ENCODE measurements around the gene HAL. TPM values are rescaled to one million over a fixed set of nuclear protein-coding genes. Genes with fewer than 3 reads are reported as not detected.
A peak's percentile ranks its signal among the peaks of the same experiment; 100 is the strongest.

HAL gene
- total and polyA plus RNA-seq, 2 of the 13 experiments (the other 11 are each of a cell fraction or from before 2014, with no cell fraction given): 0.89 to 37.8 TPM

DNA sequence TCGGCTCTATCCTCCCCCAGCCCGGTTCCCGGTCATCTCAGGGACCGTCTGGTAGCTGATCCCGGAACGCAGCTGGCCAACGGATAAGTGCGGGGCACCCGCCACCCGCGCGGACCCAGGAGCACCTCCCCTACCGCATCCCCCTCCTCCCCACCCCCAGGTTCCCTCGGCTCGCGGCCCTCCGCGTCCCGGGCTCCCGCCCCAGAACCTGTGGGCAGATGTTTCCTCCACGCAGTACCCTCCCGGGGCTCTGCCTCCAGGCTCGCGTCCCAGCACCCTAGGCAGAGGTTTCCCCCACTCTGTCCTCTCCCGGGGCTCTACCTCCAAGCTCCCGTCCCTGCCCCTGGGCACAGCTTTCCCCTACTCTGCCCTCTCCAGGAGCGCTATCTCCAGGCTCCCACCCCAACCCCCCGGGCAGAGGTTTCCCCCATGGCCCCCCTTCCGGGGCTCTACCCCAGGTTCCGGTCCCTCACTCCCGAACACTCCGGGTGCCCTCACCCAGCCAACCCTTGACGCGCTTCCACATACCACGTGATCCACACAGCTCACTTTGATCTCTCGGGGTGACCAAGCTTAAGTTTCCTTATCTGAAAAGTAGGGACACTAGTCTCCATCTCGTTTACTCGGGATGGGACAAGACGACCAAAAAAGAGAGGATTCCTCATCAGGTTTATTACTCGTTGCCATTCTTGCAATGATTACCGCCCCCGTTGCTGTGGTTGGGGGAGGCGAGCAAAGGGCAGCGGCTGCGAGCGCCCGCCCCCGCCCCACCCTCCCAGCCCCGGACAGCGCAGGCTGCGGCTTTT is 53.4 kb downstream of the HAL start, which contains the start of gene CCDC38:
Gene CCDC38 (minus strand): TSS at position 91 of the 806 bp plus-strand sequence. CDS start 6,105 bp downstream, outside the sequence.
- H3K4me2 ChIP-seq (ENCODE audit: low read depth, low read length): peak within 1 kb of the TSS; percentile 94
- BruUV-seq (replicated peaks): no TSS peak
- peak; percentile 71 for FAIRE-seq
- ChIA-PET POLR2A (interaction anchor here (0.5 to 4.7 kb wide), 17 partner anchors 10 to 329 kb away, joined by 3 to 92 read pairs (median 9); partner anchors contain the start of genes HAL and LTA4H), CTCF (ENCODE audit: low intra/inter-chr PET ratio, low total read pairs) (no interaction called here)
- in situ Hi-C loops (cut with HindIII; ENCODE audit: extremely low pct_ligation_motif_present, low pct_unique_long_range_greater_than_20kb): no loop called here
- peak within 1 kb of the TSS; percentile 85 for H3K9ac ChIP-seq (ENCODE audit: insufficient read depth, low read depth, low read length)
- peak within 1 kb of the TSS; percentile 72 to 92 (median 86) for H3K4me3 ChIP-seq (replicated peaks in 1 of 3; ENCODE audit: insufficient read depth in 1 of 3, low read depth in 2 of 3, low read length in 3 of 3)
- peak within 1 kb of the TSS; percentile 88 for H3K27ac ChIP-seq (ENCODE audit: extremely low read length, insufficient read depth, low read length)
- H4K20me1 ChIP-seq (ENCODE audit: insufficient read depth, low read length): no peaks in the 10 kb centered on the region
- peak; percentile 88 for DNase-seq (ENCODE audit: low spot score)
- no peaks in the 10 kb centered on the region for H3K36me3 ChIP-seq (replicated peaks in 1 of 2; ENCODE audit: control insufficient read depth in 1 of 2, insufficient read depth in 2 of 2, low read length in 2 of 2)
- H3K4me1 ChIP-seq (ENCODE audit: insufficient read depth, low read length): peaks cover 53% of the 10 kb centered on the region
- intact Hi-C loops (cut with micrococcal nuclease; ENCODE audit: unreplicated experiment): loop anchor here (2.0 kb wide), 1 partner anchor 54 kb away; the partner anchor contains the start of gene HAL
- no peaks in the 10 kb centered on the region for H3K9me3 ChIP-seq (ENCODE audit: low read length)
- under 1% methylated on average over 30 of the region's 51 CpGs for WGBS (ENCODE audit: low lambda C conversion rate)
- peaks cover 15% of the 10 kb centered on the region for H3K79me2 ChIP-seq (ENCODE audit: insufficient read depth, low read length)
- no peak within 1 kb of the TSS for H2AFZ ChIP-seq (ENCODE audit: low read length)
- H3K27me3 ChIP-seq (ENCODE audit: control insufficient read depth in 1 of 2, insufficient read depth in 2 of 2, low read length in 2 of 2): no peaks in the 10 kb centered on the region; a peak in 1 of 5 replicates
- ATAC-seq: peak; percentile 90
- TF ChIP-seq ZSCAN12 (CRISPR knock-in tag; IDR thresholded peaks at IDR 0.05) (no peak), MLLT10 (CRISPR knock-in tag; IDR thresholded peaks at IDR 0.05) (no peak), CHD4 (IDR thresholded peaks at IDR 0.05; ENCODE audit: borderline replicate concordance, low read length) (no peak), CEBPG (CRISPR knock-in tag; IDR thresholded peaks at IDR 0.05) (no peak), NBN (conservative IDR thresholded peaks at IDR 0.05) (no peak), NFYC (CRISPR knock-in tag; IDR thresholded peaks at IDR 0.05) (peak; percentile 37; the same call in 1 of the 2 replicates), NCOR1 (IDR thresholded peaks at IDR 0.05; ENCODE audit: borderline replicate concordance, low read length) (peak; percentile 10; the same call in 1 of the 2 replicates), ZNF446 (CRISPR knock-in tag; IDR thresholded peaks at IDR 0.05) (peak; percentile 70; the same call in 1 of the 2 replicates), AKNA (CRISPR knock-in tag; IDR thresholded peaks at IDR 0.05; ENCODE audit: borderline replicate concordance) (no peak), ATF2 (CRISPR knock-in tag; IDR thresholded peaks at IDR 0.05) (0 out of 2 replicates have a peak, but pooled peaks have one; percentile 11), SMAD1 (CRISPR knock-in tag; IDR thresholded peaks at IDR 0.05; ENCODE audit: borderline replicate concordance, low read depth) (no peak), PHF5A (CRISPR knock-in tag; IDR thresholded peaks at IDR 0.05; ENCODE audit: low read depth, unreplicated experiment) (no peak)
- TF ChIP-seq, protein P1, sequence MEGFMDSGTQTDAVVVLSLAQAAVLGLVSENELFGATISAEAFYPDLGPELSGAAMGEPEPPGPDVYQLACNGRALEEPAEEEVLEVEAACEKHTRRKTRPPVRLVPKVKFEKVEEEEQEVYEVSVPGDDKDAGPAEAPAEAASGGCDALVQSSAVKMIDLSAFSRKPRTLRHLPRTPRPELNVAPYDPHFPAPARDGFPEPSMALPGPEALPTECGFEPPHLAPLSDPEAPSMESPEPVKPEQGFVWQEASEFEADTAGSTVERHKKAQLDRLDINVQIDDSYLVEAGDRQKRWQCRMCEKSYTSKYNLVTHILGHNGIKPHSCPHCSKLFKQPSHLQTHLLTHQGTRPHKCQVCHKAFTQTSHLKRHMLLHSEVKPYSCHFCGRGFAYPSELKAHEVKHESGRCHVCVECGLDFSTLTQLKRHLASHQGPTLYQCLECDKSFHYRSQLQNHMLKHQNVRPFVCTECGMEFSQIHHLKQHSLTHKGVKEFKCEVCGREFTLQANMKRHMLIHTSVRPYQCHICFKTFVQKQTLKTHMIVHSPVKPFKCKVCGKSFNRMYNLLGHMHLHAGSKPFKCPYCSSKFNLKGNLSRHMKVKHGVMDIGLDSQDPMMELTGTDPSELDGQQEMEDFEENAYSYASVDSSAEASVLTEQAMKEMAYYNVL (CRISPR knock-in tag; IDR thresholded peaks at IDR 0.05; ENCODE audit: borderline replicate concordance): peak; percentile 71
